Glutamatergic neuron (in vitro differentiated cells): ENCODE data around the gene ABHD17A. TPM values are rescaled to one million over a fixed set of nuclear protein-coding genes. Genes with fewer than 3 reads are reported as not detected.
A peak's percentile ranks its signal among the peaks of the same experiment; 100 is the strongest.

Experiments
- DNase-seq: peaks from one replicate; pipeline ENCODE4 v3.0.0; 2022
- H3K27ac Mint-ChIP-seq: one replicate; pipeline ENCODE4 v1.8.0; 2020; ENCODE audit warnings: mild to moderate bottlenecking, mixed read lengths, inconsistent platforms; ENCODE audit not compliant: unreplicated experiment
- H3K27me3 Mint-ChIP-seq: one replicate; pipeline ENCODE4 v1.8.0; 2020; ENCODE audit warnings: mild to moderate bottlenecking, moderate library complexity, mixed read lengths, inconsistent platforms; ENCODE audit not compliant: unreplicated experiment
- H3K36me3 Mint-ChIP-seq: one replicate; pipeline ENCODE4 v1.8.0; 2020; ENCODE audit warnings: mild to moderate bottlenecking, mixed read lengths, inconsistent platforms; ENCODE audit not compliant: unreplicated experiment
- H3K4me1 Mint-ChIP-seq: one replicate; pipeline ENCODE4 v1.8.0; 2020; ENCODE audit warnings: mild to moderate bottlenecking, low read depth, mixed read lengths, inconsistent platforms; ENCODE audit not compliant: unreplicated experiment
- H3K4me3 Mint-ChIP-seq: one replicate; pipeline ENCODE4 v1.8.0; 2020; ENCODE audit warnings: mild to moderate bottlenecking, mixed read lengths, inconsistent platforms; ENCODE audit not compliant: unreplicated experiment
- H3K9me3 Mint-ChIP-seq: one replicate; pipeline ENCODE4 v1.8.0; 2020; ENCODE audit warnings: mild to moderate bottlenecking, moderate library complexity, mixed read lengths, inconsistent platforms; ENCODE audit not compliant: unreplicated experiment
- total RNA-seq: library from RNA; stranded (reverse); fragmentation: NEBNext Ultra II Directional; extraction: Animal tissue kit (Norgen Biotek cat#: 25700); gene quantifications from one replicate; pipeline ENCODE4 v1.2.1, GENCODE V29; 2021; ENCODE audit not compliant: unreplicated experiment
- TF ChIP-seq, protein P1 (sequence below): fragments of 200-600 bp; sonication (generic); IDR thresholded peaks from one replicate; pipeline ENCODE4 v1.5.0; 2021; ENCODE audit not compliant: partially characterized antibody, unreplicated experiment

ABHD17A gene
- total RNA-seq, 1 donor from 2014 or later: 75.1 TPM

DNA sequence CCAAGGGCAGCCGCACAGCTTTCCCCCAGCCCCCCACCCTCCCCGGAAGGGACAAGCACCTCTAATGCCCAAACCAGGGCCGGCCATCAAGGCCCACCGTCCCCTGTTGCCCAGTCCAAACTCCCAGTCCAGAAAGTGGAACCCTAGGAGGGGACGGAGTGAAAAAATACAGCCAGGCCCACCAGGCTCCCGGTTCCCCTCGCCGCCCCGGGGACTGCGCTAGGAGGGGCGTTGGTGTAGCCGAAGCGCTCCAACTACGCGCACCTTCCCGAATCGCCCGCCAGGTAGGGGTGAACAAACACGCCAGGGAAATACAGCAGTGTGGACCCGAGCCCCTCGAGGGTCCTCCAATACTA, 23.2 kb downstream of the ABHD17A start:
- H3K9me3 Mint-ChIP-seq: peaks cover 10% of the 10 kb centered on the region
- peaks cover 4% of the 10 kb centered on the region for H3K4me1 Mint-ChIP-seq
- peak; percentile 37 for DNase-seq
- H3K36me3 Mint-ChIP-seq: no peaks in the 10 kb centered on the region
- peaks cover 4% of the 10 kb centered on the region for H3K27me3 Mint-ChIP-seq
- H3K4me3 Mint-ChIP-seq: peak overlapping the region; percentile 85
- TF ChIP-seq, protein P1, sequence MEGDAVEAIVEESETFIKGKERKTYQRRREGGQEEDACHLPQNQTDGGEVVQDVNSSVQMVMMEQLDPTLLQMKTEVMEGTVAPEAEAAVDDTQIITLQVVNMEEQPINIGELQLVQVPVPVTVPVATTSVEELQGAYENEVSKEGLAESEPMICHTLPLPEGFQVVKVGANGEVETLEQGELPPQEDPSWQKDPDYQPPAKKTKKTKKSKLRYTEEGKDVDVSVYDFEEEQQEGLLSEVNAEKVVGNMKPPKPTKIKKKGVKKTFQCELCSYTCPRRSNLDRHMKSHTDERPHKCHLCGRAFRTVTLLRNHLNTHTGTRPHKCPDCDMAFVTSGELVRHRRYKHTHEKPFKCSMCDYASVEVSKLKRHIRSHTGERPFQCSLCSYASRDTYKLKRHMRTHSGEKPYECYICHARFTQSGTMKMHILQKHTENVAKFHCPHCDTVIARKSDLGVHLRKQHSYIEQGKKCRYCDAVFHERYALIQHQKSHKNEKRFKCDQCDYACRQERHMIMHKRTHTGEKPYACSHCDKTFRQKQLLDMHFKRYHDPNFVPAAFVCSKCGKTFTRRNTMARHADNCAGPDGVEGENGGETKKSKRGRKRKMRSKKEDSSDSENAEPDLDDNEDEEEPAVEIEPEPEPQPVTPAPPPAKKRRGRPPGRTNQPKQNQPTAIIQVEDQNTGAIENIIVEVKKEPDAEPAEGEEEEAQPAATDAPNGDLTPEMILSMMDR: no peak
- H3K27ac Mint-ChIP-seq: peak overlapping the region; percentile 28

DNA sequence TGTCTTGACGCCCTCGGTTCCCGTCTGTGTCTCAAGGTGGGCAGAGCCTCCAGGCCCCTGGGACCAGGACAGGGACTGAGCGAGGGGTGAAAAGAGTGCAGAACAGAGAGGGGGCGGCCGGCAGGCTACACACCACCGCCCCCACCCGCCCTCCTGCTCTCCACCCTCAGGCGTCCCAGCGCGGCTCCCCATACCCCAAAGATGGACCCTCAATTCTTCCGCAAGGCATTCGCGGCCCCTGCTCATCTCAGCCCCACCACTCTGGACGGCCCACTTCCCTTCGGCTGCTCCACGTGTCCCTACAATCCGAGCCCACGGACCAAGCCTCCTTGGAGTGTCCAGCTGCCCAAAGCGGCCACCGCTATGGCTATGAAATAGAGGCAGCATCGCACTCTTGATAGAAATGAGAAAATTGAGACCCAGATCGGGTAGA, 23.7 kb downstream of the ABHD17A start:
- H3K36me3 Mint-ChIP-seq: no peaks in the 10 kb centered on the region
- H3K27ac Mint-ChIP-seq: peak overlapping the region; percentile 48
- TF ChIP-seq, protein P1: no peak
- peak; percentile 31 for DNase-seq
- peaks cover 10% of the 10 kb centered on the region for H3K9me3 Mint-ChIP-seq
- H3K27me3 Mint-ChIP-seq: peaks cover 4% of the 10 kb centered on the region
- H3K4me3 Mint-ChIP-seq: peak overlapping the region; percentile 85
- H3K4me1 Mint-ChIP-seq: peaks cover 4% of the 10 kb centered on the region

DNA sequence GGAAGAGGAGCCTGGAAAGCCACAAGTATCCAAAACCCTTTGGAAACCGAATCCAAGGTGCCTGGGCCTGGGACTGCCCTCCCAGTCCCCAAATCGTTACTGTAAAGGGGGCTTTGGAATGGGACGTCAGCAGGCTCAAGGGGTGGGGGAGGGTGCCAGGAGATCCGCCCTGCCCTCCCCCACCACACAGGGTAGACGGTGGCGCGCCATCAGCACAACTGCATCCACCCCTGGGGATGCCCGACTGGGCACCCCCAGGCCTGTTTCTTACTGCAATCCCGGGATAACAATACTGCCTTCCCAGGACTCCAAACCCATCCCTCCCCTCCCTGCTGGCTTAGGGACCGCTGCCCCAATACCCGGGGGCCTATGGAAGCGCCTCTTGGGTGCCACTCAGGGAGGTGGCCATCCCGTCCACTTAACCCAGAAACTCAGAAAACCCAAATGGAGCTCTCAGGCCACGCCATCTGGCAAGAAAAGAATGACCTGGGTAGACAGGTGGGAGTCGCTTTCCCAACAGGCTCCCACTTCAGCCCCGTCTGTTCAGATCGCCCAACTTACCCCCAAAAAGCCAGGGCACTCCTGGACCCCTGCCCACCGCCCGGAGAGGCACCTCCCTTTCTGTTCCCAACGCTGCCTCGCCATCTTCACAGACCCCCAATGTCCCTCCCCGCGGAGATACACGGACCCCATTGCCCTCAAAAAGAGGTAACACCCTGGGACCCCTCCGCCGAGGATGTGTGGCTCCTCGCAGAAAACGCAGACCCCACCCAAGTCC, 24.3 kb downstream of the ABHD17A start:
- TF ChIP-seq, protein P1: no peak
- Mint-ChIP-seq H3K9me3 (peaks cover 13% of the 10 kb centered on the region), H3K4me3 (peak overlapping the region; percentile 85), H3K36me3 (no peaks in the 10 kb centered on the region), H3K27ac (peak overlapping the region; percentile 48), H3K27me3 (peaks cover 8% of the 10 kb centered on the region), H3K4me1 (peaks cover 6% of the 10 kb centered on the region)
- DNase-seq: no peak

DNA sequence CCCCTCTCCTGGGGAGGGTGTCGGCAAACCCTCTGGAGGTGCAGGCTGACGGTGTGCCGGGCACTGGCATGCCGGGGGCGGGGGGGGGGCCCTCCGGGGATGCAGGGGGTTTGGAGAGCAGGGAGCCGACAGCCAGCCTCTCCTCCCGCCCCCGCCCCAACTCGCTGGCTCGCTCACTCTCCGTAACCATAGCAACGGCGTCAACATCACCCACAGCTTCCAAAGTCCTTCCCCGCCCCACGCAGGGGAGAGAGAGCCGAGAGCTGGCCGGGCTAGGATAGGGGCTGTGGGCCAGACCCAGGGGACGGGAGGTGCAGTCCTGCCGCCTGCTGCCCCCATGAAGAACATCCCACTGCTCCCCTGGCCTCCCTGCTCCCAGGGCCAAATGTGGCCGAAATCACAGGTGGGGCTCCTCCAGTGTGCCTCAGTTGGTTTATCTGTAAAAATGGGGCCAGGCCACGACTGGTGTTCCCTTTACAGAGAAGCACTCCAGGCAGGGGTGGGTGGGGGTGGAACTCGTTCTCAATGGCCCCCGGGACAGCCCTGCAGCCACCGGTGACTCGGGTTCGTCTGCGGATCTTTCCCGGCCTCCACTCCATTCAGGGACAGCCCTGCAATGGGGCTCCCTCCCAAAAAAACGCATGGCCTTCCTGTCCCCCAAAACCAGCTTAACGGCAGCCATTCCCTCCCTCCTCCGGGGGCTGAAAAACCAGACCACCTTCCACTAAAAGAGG, 25.1 kb downstream of the ABHD17A start:
- Mint-ChIP-seq H3K27ac (no peak overlapping the region), H3K4me1 (peaks cover 6% of the 10 kb centered on the region), H3K36me3 (no peaks in the 10 kb centered on the region), H3K4me3 (peak overlapping the region; percentile 30), H3K27me3 (peaks cover 11% of the 10 kb centered on the region), H3K9me3 (peaks cover 14% of the 10 kb centered on the region)
- DNase-seq: peak; percentile 67
- TF ChIP-seq, protein P1: no peak
